WTC11 (cell line): ENCODE data around the gene MATN3. TPM values are rescaled to one million over a fixed set of nuclear protein-coding genes. Genes with fewer than 3 reads are reported as not detected.

Source experiments
- ATAC-seq: fragments of 200-7000 bp; cut with Tn5 transposase; 2 replicates; pipeline ENCODE4 v1.10.0; 2021; ENCODE audit warnings: mild to moderate bottlenecking, moderate library complexity
- CTCF ChIA-PET: fragments of 300-600 bp; sonication (Branson Sonifier 250); formaldehyde crosslinking; loops from one replicate; lab custom pipeline; 2021; ENCODE audit warnings: antibody characterized with exemption; lab: Charles Lee
- POLR2A ChIA-PET: fragments of 350-600 bp; sonication (Branson Sonifier 250); formaldehyde crosslinking; loops from one replicate; lab custom pipeline; 2021; ENCODE audit warnings: antibody characterized with exemption; lab: Charles Lee
- DNase-seq: peaks from one replicate; pipeline ENCODE4 v3.0.0; 2021; ENCODE audit warnings: low spot score
- H3K27ac Mint-ChIP-seq: 2 replicates; pipeline ENCODE4 v1.8.0; 2021; ENCODE audit warnings: mixed read lengths
- H3K27me3 Mint-ChIP-seq: 2 replicates; pipeline ENCODE4 v1.8.0; 2021; ENCODE audit warnings: low read depth, mild to moderate bottlenecking, moderate library complexity, mixed read lengths
- H3K36me3 Mint-ChIP-seq: 2 replicates; pipeline ENCODE4 v1.8.0; 2021; ENCODE audit warnings: mixed read lengths
- H3K4me1 Mint-ChIP-seq: 2 replicates; pipeline ENCODE4 v1.8.0; 2022; ENCODE audit warnings: mixed read lengths
- H3K4me3 Mint-ChIP-seq: 2 replicates; pipeline ENCODE4 v1.8.0; 2021; ENCODE audit warnings: mild to moderate bottlenecking, moderate library complexity, mixed read lengths
- H3K9me3 Mint-ChIP-seq: 2 replicates; pipeline ENCODE4 v1.8.0; 2021; ENCODE audit warnings: mixed read lengths
- CREB1 ChIP-seq: sonication (generic); formaldehyde crosslinking; IDR thresholded peaks from 2 replicates; pipeline ENCODE4 v1.8.0; 2023; ENCODE audit warnings: mild to moderate bottlenecking, missing genetic modification reagents
- CREM ChIP-seq: sonication (generic); formaldehyde crosslinking; IDR thresholded peaks from 2 replicates; pipeline ENCODE4 v1.8.1; 2022; ENCODE audit warnings: mild to moderate bottlenecking, missing genetic modification reagents, moderate library complexity
- FOXJ3 ChIP-seq: sonication (generic); formaldehyde crosslinking; IDR thresholded peaks from 2 replicates; pipeline ENCODE4 v1.9.0; 2021; ENCODE audit warnings: missing genetic modification reagents, mild to moderate bottlenecking, borderline replicate concordance
- FOXK1 ChIP-seq: sonication (generic); formaldehyde crosslinking; IDR thresholded peaks from 2 replicates; pipeline ENCODE4 v1.8.0; 2022; ENCODE audit warnings: mild to moderate bottlenecking, moderate library complexity, missing genetic modification reagents
- FOXP1 ChIP-seq: sonication (generic); formaldehyde crosslinking; IDR thresholded peaks from 2 replicates; pipeline ENCODE4 v1.8.0; 2022; ENCODE audit warnings: missing genetic modification reagents, mild to moderate bottlenecking, moderate library complexity, borderline replicate concordance
- GRHL2 ChIP-seq: fragments of 250-450 bp; sonication (Bioruptor Pico); IDR thresholded peaks from 2 replicates; pipeline ENCODE4 v1.8.0; 2022; ENCODE audit warnings: mild to moderate bottlenecking, moderate library complexity; ENCODE audit not compliant: insufficient replicate concordance, severe bottlenecking
- GTF2I ChIP-seq: fragments of 250-450 bp; sonication (Bioruptor Pico); conservative IDR thresholded peaks from 2 replicates; pipeline ENCODE4 v1.4.0; 2021; ENCODE audit warnings: mild to moderate bottlenecking
- IRF2 ChIP-seq: sonication (generic); formaldehyde crosslinking; IDR thresholded peaks from 2 replicates; pipeline ENCODE4 v1.8.0; 2022; ENCODE audit warnings: low read depth, missing genetic modification reagents, borderline replicate concordance
- JAZF1 ChIP-seq: fragments of 250-450 bp; sonication (Bioruptor Pico); IDR thresholded peaks from 2 replicates; pipeline ENCODE4 v1.9.0; 2021; ENCODE audit warnings: moderate library complexity, mild to moderate bottlenecking, inconsistent platforms
- MXD4 ChIP-seq: fragments of 250-450 bp; sonication (Bioruptor Pico); IDR thresholded peaks from 2 replicates; pipeline ENCODE4 v1.8.0; 2021; ENCODE audit warnings: mild to moderate bottlenecking, moderate library complexity, borderline replicate concordance
- NFE2L1 ChIP-seq: sonication (generic); formaldehyde crosslinking; IDR thresholded peaks from 2 replicates; pipeline ENCODE4 v1.8.1; 2023; ENCODE audit warnings: missing genetic modification reagents
- NR1H2 ChIP-seq: sonication (generic); formaldehyde crosslinking; IDR thresholded peaks from 2 replicates; pipeline ENCODE4 v1.9.0; 2021; ENCODE audit warnings: mild to moderate bottlenecking, moderate library complexity, missing genetic modification reagents
- NR3C1 ChIP-seq: sonication (generic); formaldehyde crosslinking; conservative IDR thresholded peaks from 2 replicates; pipeline ENCODE4 v1.8.1; 2023; ENCODE audit warnings: low read depth, mild to moderate bottlenecking, missing genetic modification reagents
- ZNF138 ChIP-seq: sonication (generic); formaldehyde crosslinking; conservative IDR thresholded peaks from 2 replicates; pipeline ENCODE4 v1.8.1; 2022; ENCODE audit warnings: mild to moderate bottlenecking, moderate library complexity, missing genetic modification reagents
- ZNF263 ChIP-seq: sonication (generic); formaldehyde crosslinking; IDR thresholded peaks from 2 replicates; pipeline ENCODE4 v1.8.1; 2022; ENCODE audit warnings: low read depth, mild to moderate bottlenecking, moderate library complexity, missing genetic modification reagents
- ZNF396 ChIP-seq: fragments of 250-450 bp; sonication (Bioruptor Pico); IDR thresholded peaks from 2 replicates; pipeline ENCODE4 v1.8.0; 2021; ENCODE audit warnings: mild to moderate bottlenecking, moderate library complexity, borderline replicate concordance
- total RNA-seq: library from RNA; stranded (reverse); gene quantifications from 3 replicates; pipeline ENCODE4 v1.2.3, GENCODE V29; 2021
- TF ChIP-seq, protein P1 (sequence below): sonication (generic); formaldehyde crosslinking; IDR thresholded peaks from 2 replicates; pipeline ENCODE4 v1.8.1; 2023; ENCODE audit warnings: mild to moderate bottlenecking, missing genetic modification reagents, moderate library complexity
- TF ChIP-seq, protein P2 (sequence below): sonication (generic); formaldehyde crosslinking; conservative IDR thresholded peaks from 2 replicates; pipeline ENCODE4 v1.8.1; 2022; ENCODE audit warnings: mild to moderate bottlenecking, missing genetic modification reagents
- TF ChIP-seq, protein P3 (sequence below): sonication (generic); formaldehyde crosslinking; IDR thresholded peaks from 2 replicates; pipeline ENCODE4 v1.8.1; 2022; ENCODE audit warnings: mild to moderate bottlenecking, moderate library complexity, missing genetic modification reagents
- TF ChIP-seq, protein P4 (sequence below): sonication (generic); formaldehyde crosslinking; IDR thresholded peaks from 2 replicates; pipeline ENCODE4 v1.8.1; 2023; ENCODE audit warnings: mild to moderate bottlenecking, moderate library complexity, missing genetic modification reagents
- TF ChIP-seq, protein P5 (sequence below): fragments of 200-600 bp; IDR thresholded peaks from 2 replicates; pipeline ENCODE4 v1.8.0; 2022; ENCODE audit warnings: antibody characterized with exemption
- TF ChIP-seq, protein P6 (sequence below): fragments of 250-450 bp; sonication (Bioruptor Pico); IDR thresholded peaks from 2 replicates; pipeline ENCODE4 v1.9.0; 2021; ENCODE audit warnings: mild to moderate bottlenecking
- TF ChIP-seq, protein P7 (sequence below): fragments of 250-450 bp; sonication (Bioruptor Pico); IDR thresholded peaks from 2 replicates; pipeline ENCODE4 v1.9.0; 2021; ENCODE audit warnings: mild to moderate bottlenecking

The MATN3 gene
- total RNA-seq, 1 experiment from 2014 or later: 6.3 TPM

DNA sequence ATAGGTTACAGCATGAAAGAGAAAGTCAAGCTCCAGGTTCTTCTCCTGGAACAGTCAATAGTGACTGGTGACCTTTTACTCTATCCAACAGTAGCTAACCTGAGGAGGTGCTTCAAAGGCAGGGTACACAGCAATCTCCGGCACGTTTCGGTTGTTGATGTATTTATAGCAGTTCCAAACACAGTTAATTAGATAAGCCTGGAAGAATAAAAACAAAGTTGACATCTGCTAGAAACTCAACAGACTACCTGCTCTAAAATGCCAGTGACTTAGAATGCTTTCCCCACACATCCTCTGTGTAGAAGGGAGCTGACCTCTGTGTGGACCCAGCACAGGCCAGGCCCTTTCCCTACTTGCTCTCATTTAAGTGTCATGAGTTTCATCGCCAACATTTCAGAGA lies 21.8 kb upstream of the MATN3 start (continued):
- TF ChIP-seq FOXP1 (CRISPR knock-in tag) (no peak), NR1H2 (CRISPR knock-in tag) (no peak), GRHL2 (CRISPR knock-in tag) (no peak)
- TF ChIP-seq, protein P1, sequence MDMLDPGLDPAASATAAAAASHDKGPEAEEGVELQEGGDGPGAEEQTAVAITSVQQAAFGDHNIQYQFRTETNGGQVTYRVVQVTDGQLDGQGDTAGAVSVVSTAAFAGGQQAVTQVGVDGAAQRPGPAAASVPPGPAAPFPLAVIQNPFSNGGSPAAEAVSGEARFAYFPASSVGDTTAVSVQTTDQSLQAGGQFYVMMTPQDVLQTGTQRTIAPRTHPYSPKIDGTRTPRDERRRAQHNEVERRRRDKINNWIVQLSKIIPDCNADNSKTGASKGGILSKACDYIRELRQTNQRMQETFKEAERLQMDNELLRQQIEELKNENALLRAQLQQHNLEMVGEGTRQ (CRISPR knock-in tag): no peak

DNA sequence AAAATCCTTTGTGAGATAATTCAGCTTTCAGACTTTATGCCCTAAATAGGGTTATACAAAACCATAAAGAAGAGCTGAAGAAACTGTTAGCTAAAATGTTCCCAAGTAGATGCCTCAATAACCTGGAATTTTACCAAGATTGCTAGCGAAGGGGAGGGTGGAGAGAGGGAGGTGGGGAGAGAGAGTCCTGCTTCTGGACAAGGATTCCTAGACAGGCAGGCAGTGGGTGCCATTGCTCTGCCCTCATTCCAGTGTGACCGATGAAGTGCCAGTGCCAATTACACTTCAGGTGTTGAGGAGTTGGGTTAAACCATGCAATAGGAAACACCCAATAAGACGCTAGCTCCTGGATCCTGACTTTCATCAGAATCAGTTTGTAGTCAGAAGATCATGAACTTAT lies 20.9 kb upstream of the MATN3 start:
- Mint-ChIP-seq H3K36me3 (peaks cover 80% of the 10 kb centered on the region), H3K4me1 (no peaks in the 10 kb centered on the region), H3K27ac (no peak overlapping the region), H3K27me3 (no peaks in the 10 kb centered on the region), H3K4me3 (no peak overlapping the region), H3K9me3 (no peaks in the 10 kb centered on the region)
- TF ChIP-seq ZNF263 (CRISPR knock-in tag) (no peak), NR3C1 (CRISPR knock-in tag) (no peak), CREB1 (CRISPR knock-in tag) (no peak), GTF2I (CRISPR knock-in tag) (no peak), NFE2L1 (CRISPR knock-in tag) (no peak), IRF2 (CRISPR knock-in tag) (no peak), MXD4 (CRISPR knock-in tag) (no peak)
- TF ChIP-seq, protein P2, sequence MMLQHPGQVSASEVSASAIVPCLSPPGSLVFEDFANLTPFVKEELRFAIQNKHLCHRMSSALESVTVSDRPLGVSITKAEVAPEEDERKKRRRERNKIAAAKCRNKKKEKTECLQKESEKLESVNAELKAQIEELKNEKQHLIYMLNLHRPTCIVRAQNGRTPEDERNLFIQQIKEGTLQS: no peak
- TF ChIP-seq, protein P3, sequence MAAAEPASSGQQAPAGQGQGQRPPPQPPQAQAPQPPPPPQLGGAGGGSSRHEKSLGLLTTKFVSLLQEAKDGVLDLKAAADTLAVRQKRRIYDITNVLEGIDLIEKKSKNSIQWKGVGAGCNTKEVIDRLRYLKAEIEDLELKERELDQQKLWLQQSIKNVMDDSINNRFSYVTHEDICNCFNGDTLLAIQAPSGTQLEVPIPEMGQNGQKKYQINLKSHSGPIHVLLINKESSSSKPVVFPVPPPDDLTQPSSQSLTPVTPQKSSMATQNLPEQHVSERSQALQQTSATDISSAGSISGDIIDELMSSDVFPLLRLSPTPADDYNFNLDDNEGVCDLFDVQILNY (CRISPR knock-in tag): no peak
- no peak for DNase-seq
- ChIA-PET POLR2A (no interaction called here), CTCF (interaction anchor here (1.7 kb wide), 1 partner anchor 18 kb away, joined by 14 read pairs; no protein-coding TSS in a partner anchor)
- no peak for ATAC-seq

DNA sequence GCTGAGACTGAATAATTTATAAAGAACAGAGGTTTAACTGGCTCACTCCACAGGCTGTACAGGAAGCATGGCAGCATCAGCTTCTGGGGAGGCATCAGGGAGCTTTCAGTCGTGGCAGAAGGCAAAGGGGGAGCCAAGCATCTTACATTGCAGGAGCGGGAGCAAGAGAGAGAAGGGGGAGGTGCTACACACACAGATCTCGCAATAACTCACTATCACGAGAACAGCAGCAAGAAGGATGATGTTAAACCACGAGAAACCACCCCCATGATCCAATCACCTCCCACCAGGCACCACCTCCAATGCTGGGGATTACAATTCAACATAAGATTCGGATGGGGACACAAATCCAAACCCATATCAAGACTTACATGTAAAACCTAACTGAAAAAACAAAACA lies 17.8 kb upstream of the MATN3 start:
- DNase-seq (no peak), ATAC-seq (no peak)
- no peaks in the 10 kb centered on the region for H3K4me1 Mint-ChIP-seq
- ChIA-PET POLR2A (no interaction called here), CTCF (interaction anchor here (2.6 kb wide), 1 partner anchor 14 kb away, joined by 11 read pairs; no protein-coding TSS in a partner anchor)
- no peaks in the 10 kb centered on the region for H3K9me3 Mint-ChIP-seq
- H3K27me3 Mint-ChIP-seq: no peaks in the 10 kb centered on the region
- H3K27ac Mint-ChIP-seq: no peak overlapping the region
- H3K36me3 Mint-ChIP-seq: peaks cover 54% of the 10 kb centered on the region
- no peak overlapping the region for H3K4me3 Mint-ChIP-seq
- TF ChIP-seq FOXK1 (CRISPR knock-in tag): no peak
- no peak for TF ChIP-seq CREM (CRISPR knock-in tag)
- TF ChIP-seq, protein P4, sequence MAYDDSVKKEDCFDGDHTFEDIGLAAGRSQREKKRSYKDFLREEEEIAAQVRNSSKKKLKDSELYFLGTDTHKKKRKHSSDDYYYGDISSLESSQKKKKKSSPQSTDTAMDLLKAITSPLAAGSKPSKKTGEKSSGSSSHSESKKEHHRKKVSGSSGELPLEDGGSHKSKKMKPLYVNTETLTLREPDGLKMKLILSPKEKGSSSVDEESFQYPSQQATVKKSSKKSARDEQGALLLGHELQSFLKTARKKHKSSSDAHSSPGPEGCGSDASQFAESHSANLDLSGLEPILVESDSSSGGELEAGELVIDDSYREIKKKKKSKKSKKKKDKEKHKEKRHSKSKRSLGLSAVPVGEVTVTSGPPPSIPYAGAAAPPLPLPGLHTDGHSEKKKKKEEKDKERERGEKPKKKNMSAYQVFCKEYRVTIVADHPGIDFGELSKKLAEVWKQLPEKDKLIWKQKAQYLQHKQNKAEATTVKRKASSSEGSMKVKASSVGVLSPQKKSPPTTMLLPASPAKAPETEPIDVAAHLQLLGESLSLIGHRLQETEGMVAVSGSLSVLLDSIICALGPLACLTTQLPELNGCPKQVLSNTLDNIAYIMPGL (CRISPR knock-in tag): no peak
- TF ChIP-seq, protein P5, sequence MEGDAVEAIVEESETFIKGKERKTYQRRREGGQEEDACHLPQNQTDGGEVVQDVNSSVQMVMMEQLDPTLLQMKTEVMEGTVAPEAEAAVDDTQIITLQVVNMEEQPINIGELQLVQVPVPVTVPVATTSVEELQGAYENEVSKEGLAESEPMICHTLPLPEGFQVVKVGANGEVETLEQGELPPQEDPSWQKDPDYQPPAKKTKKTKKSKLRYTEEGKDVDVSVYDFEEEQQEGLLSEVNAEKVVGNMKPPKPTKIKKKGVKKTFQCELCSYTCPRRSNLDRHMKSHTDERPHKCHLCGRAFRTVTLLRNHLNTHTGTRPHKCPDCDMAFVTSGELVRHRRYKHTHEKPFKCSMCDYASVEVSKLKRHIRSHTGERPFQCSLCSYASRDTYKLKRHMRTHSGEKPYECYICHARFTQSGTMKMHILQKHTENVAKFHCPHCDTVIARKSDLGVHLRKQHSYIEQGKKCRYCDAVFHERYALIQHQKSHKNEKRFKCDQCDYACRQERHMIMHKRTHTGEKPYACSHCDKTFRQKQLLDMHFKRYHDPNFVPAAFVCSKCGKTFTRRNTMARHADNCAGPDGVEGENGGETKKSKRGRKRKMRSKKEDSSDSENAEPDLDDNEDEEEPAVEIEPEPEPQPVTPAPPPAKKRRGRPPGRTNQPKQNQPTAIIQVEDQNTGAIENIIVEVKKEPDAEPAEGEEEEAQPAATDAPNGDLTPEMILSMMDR: no peak
- no peak for TF ChIP-seq ZNF396 (CRISPR knock-in tag)
- no peak for TF ChIP-seq GRHL2 (CRISPR knock-in tag)
- TF ChIP-seq, protein P3 (CRISPR knock-in tag): no peak
- no peak for TF ChIP-seq FOXJ3
- no peak for TF ChIP-seq NFE2L1 (CRISPR knock-in tag)
- TF ChIP-seq, protein P6, sequence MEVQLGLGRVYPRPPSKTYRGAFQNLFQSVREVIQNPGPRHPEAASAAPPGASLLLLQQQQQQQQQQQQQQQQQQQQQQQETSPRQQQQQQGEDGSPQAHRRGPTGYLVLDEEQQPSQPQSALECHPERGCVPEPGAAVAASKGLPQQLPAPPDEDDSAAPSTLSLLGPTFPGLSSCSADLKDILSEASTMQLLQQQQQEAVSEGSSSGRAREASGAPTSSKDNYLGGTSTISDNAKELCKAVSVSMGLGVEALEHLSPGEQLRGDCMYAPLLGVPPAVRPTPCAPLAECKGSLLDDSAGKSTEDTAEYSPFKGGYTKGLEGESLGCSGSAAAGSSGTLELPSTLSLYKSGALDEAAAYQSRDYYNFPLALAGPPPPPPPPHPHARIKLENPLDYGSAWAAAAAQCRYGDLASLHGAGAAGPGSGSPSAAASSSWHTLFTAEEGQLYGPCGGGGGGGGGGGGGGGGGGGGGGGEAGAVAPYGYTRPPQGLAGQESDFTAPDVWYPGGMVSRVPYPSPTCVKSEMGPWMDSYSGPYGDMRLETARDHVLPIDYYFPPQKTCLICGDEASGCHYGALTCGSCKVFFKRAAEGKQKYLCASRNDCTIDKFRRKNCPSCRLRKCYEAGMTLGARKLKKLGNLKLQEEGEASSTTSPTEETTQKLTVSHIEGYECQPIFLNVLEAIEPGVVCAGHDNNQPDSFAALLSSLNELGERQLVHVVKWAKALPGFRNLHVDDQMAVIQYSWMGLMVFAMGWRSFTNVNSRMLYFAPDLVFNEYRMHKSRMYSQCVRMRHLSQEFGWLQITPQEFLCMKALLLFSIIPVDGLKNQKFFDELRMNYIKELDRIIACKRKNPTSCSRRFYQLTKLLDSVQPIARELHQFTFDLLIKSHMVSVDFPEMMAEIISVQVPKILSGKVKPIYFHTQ (CRISPR knock-in tag): no peak
- TF ChIP-seq ZNF138 (CRISPR knock-in tag): no peak
- TF ChIP-seq JAZF1: no peak
- TF ChIP-seq, protein P7, sequence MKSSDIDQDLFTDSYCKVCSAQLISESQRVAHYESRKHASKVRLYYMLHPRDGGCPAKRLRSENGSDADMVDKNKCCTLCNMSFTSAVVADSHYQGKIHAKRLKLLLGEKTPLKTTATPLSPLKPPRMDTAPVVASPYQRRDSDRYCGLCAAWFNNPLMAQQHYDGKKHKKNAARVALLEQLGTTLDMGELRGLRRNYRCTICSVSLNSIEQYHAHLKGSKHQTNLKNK: no peak
